ENCODE data around the gene FGA. TPM values are rescaled to one million over a fixed set of nuclear protein-coding genes. Genes with fewer than 3 reads are reported as not detected.

FGA gene
- total RNA-seq, 1 donor = not detected

DNA sequence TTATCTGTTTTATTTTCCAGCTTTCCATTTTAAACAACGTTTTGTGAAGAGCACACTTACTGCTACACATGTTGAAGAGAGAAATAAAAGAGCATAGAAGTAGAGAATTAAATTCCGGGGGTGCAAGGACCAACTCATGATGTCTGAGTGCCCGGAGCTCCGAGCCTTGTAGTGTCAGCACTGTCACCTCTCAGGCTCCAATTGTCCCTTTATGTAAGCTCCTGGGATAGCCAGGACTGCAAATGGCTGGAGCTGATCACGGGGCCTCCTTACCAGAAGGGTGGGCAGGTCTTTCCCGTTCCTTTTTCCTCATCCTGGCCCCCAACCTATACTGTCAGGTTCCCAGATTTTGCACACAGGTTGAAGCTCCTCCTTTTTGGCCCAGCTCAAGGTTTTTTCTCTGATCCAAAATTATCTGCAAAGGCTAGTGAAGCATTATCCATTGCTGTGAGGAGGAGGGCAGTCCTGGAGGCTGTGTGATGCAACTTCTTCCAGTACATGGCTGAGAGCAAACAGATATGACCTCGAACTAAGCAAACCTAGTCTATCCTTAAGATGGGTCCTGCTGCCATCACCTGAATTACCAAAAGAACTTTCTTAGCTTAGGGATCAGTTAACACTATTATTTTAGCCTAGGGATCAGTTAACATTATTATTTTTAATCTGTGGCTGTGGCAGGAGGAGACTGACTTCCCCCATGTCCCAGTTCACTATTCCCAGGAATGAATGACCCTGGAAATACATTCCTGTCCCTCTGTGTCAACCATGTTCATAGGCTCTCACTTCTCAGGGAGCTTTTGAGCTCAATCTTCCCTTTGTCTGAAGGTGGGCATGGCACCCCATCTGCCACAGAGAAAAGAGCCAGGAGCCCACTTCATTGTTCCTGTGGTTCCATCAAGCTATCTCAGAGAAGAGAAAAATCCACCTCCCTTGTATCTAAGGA, 22.2 kb upstream of the FGA start, which contains the start of gene FGG:
Gene FGG (minus strand): TSS at position 185 of the 943 bp plus-strand sequence. CDS start 47 bp downstream, at position 138.
- Histone ChIP-seq H2AFZ (ENCODE audit: low read length) (no peak within 1 kb of the TSS), H3K27ac (ENCODE audit: low read depth, low read length) (no peak within 1 kb of the TSS), H3K4me1 (ENCODE audit: insufficient read depth, low read length) (no peaks in the 10 kb centered on the region), H3K9me3 (ENCODE audit: low read depth, low read length) (no peaks in the 10 kb centered on the region), H4K20me1 (ENCODE audit: insufficient read depth, low read length) (no peaks in the 10 kb centered on the region), H3K36me3 (ENCODE audit: insufficient read depth, low read length) (no peaks in the 10 kb centered on the region), H3K4me3 (ENCODE audit: insufficient read depth, low read length) (no peak within 1 kb of the TSS), H3K79me2 (ENCODE audit: insufficient read depth, low read length) (no peaks in the 10 kb centered on the region), H3K27me3 (ENCODE audit: insufficient read depth, low read length) (peaks cover 6% of the 10 kb centered on the region), H3K4me2 (ENCODE audit: insufficient read depth, low read length) (no peak within 1 kb of the TSS)
- DNase-seq (ENCODE audit: insufficient read length, low spot score, missing footprints) = no peak
- no peak for TF ChIP-seq CTCF (IDR thresholded peaks at IDR 0.05; ENCODE audit: extremely low read depth, low read depth, low read length)

- Histone ChIP-seq H2AFZ (ENCODE audit: low read length) (no peak overlapping the region), H3K4me3 (ENCODE audit: insufficient read depth, low read length) (no peak overlapping the region), H4K20me1 (ENCODE audit: insufficient read depth, low read length) (no peaks in the 10 kb centered on the region), H3K27me3 (ENCODE audit: insufficient read depth, low read length) (peaks cover 2% of the 10 kb centered on the region), H3K79me2 (ENCODE audit: insufficient read depth, low read length) (no peaks in the 10 kb centered on the region), H3K36me3 (ENCODE audit: insufficient read depth, low read length) (no peaks in the 10 kb centered on the region), H3K4me2 (ENCODE audit: insufficient read depth, low read length) (no peak overlapping the region), H3K9me3 (ENCODE audit: low read depth, low read length) (no peaks in the 10 kb centered on the region), H3K27ac (ENCODE audit: low read depth, low read length) (no peak overlapping the region), H3K4me1 (ENCODE audit: insufficient read depth, low read length) (no peaks in the 10 kb centered on the region)
- no peak for DNase-seq (ENCODE audit: insufficient read length, low spot score, missing footprints)
- no peak for TF ChIP-seq CTCF (IDR thresholded peaks at IDR 0.05; ENCODE audit: extremely low read depth, low read depth, low read length)
These were observed 21.3 kb upstream of the FGA start for GRCh38 chr4:154611833-154612232.

DNA sequence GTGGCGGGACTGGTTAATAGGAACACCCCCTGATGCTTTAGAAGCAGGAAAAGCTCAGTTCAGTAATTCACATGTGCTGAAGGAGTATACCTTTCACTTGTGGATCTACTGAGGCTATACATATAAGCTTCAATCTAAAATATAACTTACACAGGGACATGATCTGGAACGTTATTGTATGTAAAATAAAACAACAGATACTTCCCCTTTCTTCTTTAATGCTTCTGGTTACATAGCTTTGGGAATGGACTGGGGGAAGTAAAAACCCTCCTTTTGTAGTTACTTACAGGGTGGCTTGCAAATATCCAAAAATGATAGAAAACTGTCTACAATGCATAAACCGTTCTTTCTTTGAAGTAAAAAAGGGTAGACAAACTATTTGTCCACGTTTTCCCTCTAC, 20.0 kb upstream of the FGA start:
- Histone ChIP-seq H3K79me2 (ENCODE audit: insufficient read depth, low read length) (no peaks in the 10 kb centered on the region), H3K9me3 (ENCODE audit: low read depth, low read length) (no peaks in the 10 kb centered on the region), H4K20me1 (ENCODE audit: insufficient read depth, low read length) (no peaks in the 10 kb centered on the region), H3K27me3 (ENCODE audit: insufficient read depth, low read length) (peaks cover 5% of the 10 kb centered on the region), H3K36me3 (ENCODE audit: insufficient read depth, low read length) (no peaks in the 10 kb centered on the region), H3K27ac (ENCODE audit: low read depth, low read length) (no peak overlapping the region), H3K4me1 (ENCODE audit: insufficient read depth, low read length) (no peaks in the 10 kb centered on the region), H3K4me3 (ENCODE audit: insufficient read depth, low read length) (no peak overlapping the region), H3K4me2 (ENCODE audit: insufficient read depth, low read length) (no peak overlapping the region), H2AFZ (ENCODE audit: low read length) (no peak overlapping the region)
- TF ChIP-seq CTCF (IDR thresholded peaks at IDR 0.05; ENCODE audit: extremely low read depth, low read depth, low read length) = no peak
- no peak for DNase-seq (ENCODE audit: insufficient read length, low spot score, missing footprints)

DNA sequence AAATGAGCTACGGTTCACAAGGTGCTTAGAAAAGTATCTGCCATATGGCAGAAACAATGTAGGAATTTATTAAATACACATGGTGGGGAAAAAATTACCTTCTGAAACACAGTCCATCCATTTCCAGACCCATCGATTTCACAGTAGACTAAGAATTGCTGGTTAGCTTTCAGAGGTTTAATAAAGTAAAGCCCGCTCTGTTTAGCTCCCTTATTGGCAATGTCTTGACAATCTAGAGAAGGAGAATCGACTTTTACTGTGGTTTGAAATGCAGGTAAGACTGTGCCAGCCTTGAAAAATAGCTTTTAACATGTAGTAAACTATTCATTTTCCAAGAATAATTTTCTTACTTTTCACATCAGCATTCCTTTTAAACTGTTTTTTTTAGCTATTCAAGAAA, 19.0 kb upstream of the FGA start:
- Histone ChIP-seq H3K36me3 (ENCODE audit: insufficient read depth, low read length) (no peaks in the 10 kb centered on the region), H3K27me3 (ENCODE audit: insufficient read depth, low read length) (peaks cover 5% of the 10 kb centered on the region), H3K79me2 (ENCODE audit: insufficient read depth, low read length) (no peaks in the 10 kb centered on the region), H3K4me3 (ENCODE audit: insufficient read depth, low read length) (no peak overlapping the region), H4K20me1 (ENCODE audit: insufficient read depth, low read length) (no peaks in the 10 kb centered on the region), H3K27ac (ENCODE audit: low read depth, low read length) (no peak overlapping the region), H3K4me1 (ENCODE audit: insufficient read depth, low read length) (no peaks in the 10 kb centered on the region), H2AFZ (ENCODE audit: low read length) (no peak overlapping the region), H3K4me2 (ENCODE audit: insufficient read depth, low read length) (no peak overlapping the region), H3K9me3 (ENCODE audit: low read depth, low read length) (no peaks in the 10 kb centered on the region)
- DNase-seq (ENCODE audit: insufficient read length, low spot score, missing footprints) = no peak
- TF ChIP-seq CTCF (IDR thresholded peaks at IDR 0.05; ENCODE audit: extremely low read depth, low read depth, low read length) = no peak
